ENCODE measurements around the gene TSPAN14.

TSPAN14 gene

GRCh38 chr10:80553436-80553835 is 99.3 kb downstream of the TSPAN14 start:
- no peak for DNase-seq

- DNase-seq = no peak
Observed at GRCh38 chr10:80554050-80554449, 99.9 kb downstream of the TSPAN14 start.

- no peak for DNase-seq
Observed at GRCh38 chr10:80555415-80555814, 101.3 kb downstream of the TSPAN14 start.

DNA sequence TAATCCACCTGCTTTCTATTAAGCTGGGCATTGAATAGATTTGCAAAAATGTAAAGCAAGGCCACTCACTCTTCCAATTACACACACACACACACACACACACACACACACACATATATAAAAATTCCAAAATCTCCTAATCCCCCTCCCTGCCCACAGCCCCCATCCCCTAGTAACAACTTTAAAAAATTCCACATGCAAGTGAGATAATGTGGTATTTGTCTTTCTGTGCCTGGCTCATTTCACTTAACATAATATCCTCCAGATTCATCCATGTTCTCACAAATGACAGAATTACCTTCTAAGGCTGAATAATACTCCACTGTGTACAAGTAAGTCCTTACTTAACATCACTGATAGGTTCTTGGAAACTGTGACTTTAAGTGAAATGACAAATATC is 107.8 kb downstream of the TSPAN14 start:
- no peak for DNase-seq

DNA sequence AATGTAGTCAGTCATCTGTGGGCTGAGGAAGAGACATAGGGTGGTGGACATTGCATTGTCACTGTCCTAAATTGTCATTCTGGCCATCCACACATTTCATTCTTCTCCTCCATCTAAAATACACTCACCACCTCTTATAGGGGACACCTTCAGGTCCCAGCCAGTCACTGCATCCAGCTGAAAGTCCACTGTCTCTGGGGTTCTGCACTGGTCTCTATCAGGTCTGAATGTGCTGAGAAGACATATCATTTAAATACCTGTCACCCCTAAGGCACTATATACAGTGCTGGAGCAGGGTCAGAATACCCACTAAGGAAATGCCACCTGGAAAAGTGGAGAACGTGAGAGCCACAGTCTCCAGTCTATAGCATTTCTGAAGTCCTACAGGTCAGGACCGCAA is 113.2 kb downstream of the TSPAN14 start:
- DNase-seq = no peak

- DNase-seq = no peak
Observed at GRCh38 chr10:80569131-80569895, 115.2 kb downstream of the TSPAN14 start.

DNA sequence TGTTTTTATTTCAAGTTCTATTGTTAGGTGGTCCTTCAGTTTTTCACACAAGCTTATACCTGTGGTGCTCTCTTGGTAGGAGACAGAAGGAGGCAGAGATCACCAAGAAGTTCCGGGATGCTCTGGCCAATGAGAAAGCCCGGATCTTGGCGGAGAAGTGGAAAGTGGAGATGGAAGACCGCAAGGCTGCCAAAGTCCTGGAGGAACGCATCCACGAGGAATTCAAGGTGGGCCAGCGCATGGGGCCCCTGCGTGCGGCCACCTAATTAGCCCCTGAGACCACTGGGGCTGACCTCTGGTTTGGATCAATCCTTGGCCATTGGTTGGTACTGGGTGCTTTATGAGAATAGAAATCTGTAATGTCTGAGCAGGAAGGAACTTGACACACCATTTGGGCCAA is 117.2 kb downstream of the TSPAN14 start:
- no peak for DNase-seq

GRCh38 chr10:80579181-80579763 is 125.2 kb downstream of the TSPAN14 start:
- DNase-seq = no peak

- no peak for DNase-seq
Observed at GRCh38 chr10:80579849-80580637, 125.9 kb downstream of the TSPAN14 start.

DNA sequence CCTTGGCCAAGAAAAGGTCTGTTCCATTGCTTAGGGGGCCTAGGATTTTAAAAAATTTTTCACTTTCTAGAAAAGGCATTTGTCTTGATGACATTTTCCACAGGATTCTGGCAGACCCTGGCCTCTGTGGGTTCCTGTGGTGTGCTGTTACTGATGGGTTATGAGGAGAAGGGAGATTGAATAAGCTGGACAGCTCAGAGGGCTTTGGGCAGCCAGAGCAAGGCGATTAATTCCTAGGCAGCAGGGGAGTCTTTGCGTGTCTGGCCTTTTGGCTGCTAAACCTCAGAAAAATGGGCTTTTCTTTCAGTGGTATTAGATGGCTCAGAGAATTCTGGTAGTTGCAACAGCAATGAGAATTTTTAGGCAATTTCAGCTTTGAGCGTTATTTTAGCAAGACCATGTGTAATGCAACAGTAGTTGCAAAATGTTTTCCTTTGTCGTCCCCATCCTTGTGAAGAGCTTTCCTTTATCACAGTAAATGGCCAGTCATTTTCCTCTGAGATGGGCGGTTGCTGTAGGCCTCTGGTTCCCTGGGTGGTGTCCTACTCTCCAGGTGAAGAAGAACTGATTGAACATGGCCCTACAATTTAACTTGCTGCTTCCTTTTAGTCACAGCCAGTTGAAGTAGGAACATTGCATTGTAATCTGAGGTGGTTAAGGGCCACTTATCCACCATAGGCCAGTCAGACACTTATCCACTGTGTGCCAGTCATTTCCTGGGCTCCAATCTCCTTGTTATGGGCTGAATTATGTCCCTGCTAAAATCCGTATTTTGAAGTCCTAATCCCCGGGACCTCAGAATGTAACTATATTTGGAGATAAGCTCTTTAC is 126.7 kb downstream of the TSPAN14 start:
- DNase-seq = peak; percentile 4 to 12

DNA sequence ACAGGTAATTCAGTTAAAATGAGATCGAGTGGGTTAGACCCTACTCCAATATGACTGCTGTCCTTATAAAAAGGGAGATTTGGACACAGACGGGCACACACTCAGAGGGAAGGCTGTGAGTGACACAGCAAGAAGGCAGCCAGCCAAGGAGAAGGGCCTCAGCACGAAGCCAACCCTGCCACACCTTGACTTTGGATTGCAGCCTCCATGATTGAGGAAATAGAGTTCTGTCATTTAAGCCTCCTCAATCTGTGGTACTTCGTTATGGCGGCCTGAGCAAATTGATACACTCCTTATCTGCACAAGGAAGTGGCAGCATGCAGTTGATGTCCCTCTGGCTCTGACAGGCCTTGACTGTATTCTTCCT is 127.3 kb downstream of the TSPAN14 start:
- no peak for DNase-seq

- DNase-seq = no peak
Observed at GRCh38 chr10:80582286-80582960, 128.3 kb downstream of the TSPAN14 start.

Measured in NCI-H187 (cell line).